A673 (cell line): ENCODE data around the gene TBC1D10B. TPM values are rescaled to one million over a fixed set of nuclear protein-coding genes. Genes with fewer than 3 reads are reported as not detected.
"Not testable (repeated sequence)": the region's sequence is repeated elsewhere in the genome, so short reads cannot be mapped to it uniquely, and the experiment has no call there.

Source experiments
- BruUV-seq: library from RNA; stranded (reverse); fragments of 400-500 nt; replicated peaks from 2 replicates; lab custom pipeline; 2021; lab: Mats Ljungman, UMichigan
- CTCF ChIA-PET: fragments of 300-600 bp; sonication (Branson Sonifier 250); formaldehyde crosslinking; loops from one replicate; lab custom pipeline; 2022; ENCODE audit warnings: antibody characterized with exemption; lab: Charles Lee
- POLR2A ChIA-PET: fragments of 300-600 bp; sonication (Branson Sonifier 250); formaldehyde crosslinking; loops from one replicate; lab custom pipeline; 2022; ENCODE audit warnings: antibody characterized with exemption; ENCODE audit not compliant: low non-redundant PET; lab: Charles Lee
- DNase-seq: peaks from one replicate; pipeline ENCODE4 v3.0.0-alpha.2; 2015; ENCODE audit warnings: low spot score
- H3K27ac ChIP-seq: fragments of 200-600 bp; sonication (generic); 2 replicates; pipeline ENCODE4 v1.5.1; 2016; ENCODE audit warnings: mixed run types, low read depth, mild to moderate bottlenecking, mixed read lengths, antibody characterized with exemption, low read length; ENCODE audit not compliant: poor library complexity, severe bottlenecking
- H3K27me3 ChIP-seq: fragments of 200-600 bp; sonication (generic); replicated peaks from 2 replicates; pipeline ENCODE4 v1.6.1; 2017; ENCODE audit warnings: mixed run types, low read depth, mild to moderate bottlenecking, mixed read lengths, antibody characterized with exemption, low read length; ENCODE audit not compliant: insufficient read depth, poor library complexity
- H3K36me3 ChIP-seq: fragments of 200-600 bp; sonication (generic); 2 replicates; pipeline ENCODE4 v1.6.1; 2016; ENCODE audit warnings: mixed run types, mild to moderate bottlenecking, mixed read lengths, antibody characterized with exemption, low read length; ENCODE audit not compliant: insufficient read depth, poor library complexity, severe bottlenecking
- H3K4me1 ChIP-seq: fragments of 200-600 bp; sonication (generic); 2 replicates; pipeline ENCODE4 v1.6.1; 2017; ENCODE audit warnings: mixed run types, mild to moderate bottlenecking, mixed read lengths, antibody characterized with exemption, low read length; ENCODE audit not compliant: insufficient read depth, poor library complexity, severe bottlenecking
- H3K4me3 ChIP-seq: fragments of 200-600 bp; sonication (generic); 2 replicates; pipeline ENCODE4 v1.5.1; 2016; ENCODE audit warnings: low read depth, mixed run types, mild to moderate bottlenecking, mixed read lengths, low read length; ENCODE audit not compliant: poor library complexity, severe bottlenecking
- H3K9me3 ChIP-seq: fragments of 200-600 bp; sonication (generic); 2 replicates; pipeline ENCODE4 v1.6.1; 2016; ENCODE audit warnings: mixed run types, low read depth, mild to moderate bottlenecking, mixed read lengths, antibody characterized with exemption, low read length; ENCODE audit not compliant: poor library complexity, severe bottlenecking
- intact Hi-C: fragments of 100-400 bp; cut with micrococcal nuclease; formaldehyde crosslinking; loops from one replicate; pipeline ENCODE4 v1.10.0; 2022; ENCODE audit not compliant: unreplicated experiment
- total RNA-seq: library from RNA; stranded (reverse); gene quantifications from 2 replicates; pipeline ENCODE4 v1.2.3, GENCODE V29; 2021

Gene TBC1D10B
- total RNA-seq, 1 experiment from 2014 or later: 66.0 TPM

- POLR2A ChIA-PET, H3K36me3 ChIP-seq, intact Hi-C loops, H3K27ac ChIP-seq, H3K4me1 ChIP-seq, H3K27me3 ChIP-seq, H3K9me3 ChIP-seq, CTCF ChIA-PET, BruUV-seq: not testable (repeated sequence)
- DNase-seq: peak; percentile 85
- H3K4me3 ChIP-seq: peak overlapping the region; percentile 65
Observed at GRCh38 chr16:30334473-30334989, 35.8 kb downstream of the TBC1D10B start.

GRCh38 chr16:30324220-30324619, 46.1 kb downstream of the TBC1D10B start:
- intact Hi-C loops, H3K4me3 ChIP-seq, BruUV-seq, POLR2A ChIA-PET, H3K36me3 ChIP-seq, H3K27ac ChIP-seq, H3K9me3 ChIP-seq, H3K27me3 ChIP-seq, H3K4me1 ChIP-seq, CTCF ChIA-PET, DNase-seq: not testable (repeated sequence)

- H3K27ac ChIP-seq, H3K36me3 ChIP-seq, intact Hi-C loops, CTCF ChIA-PET, H3K4me3 ChIP-seq, DNase-seq, POLR2A ChIA-PET, BruUV-seq, H3K27me3 ChIP-seq, H3K9me3 ChIP-seq, H3K4me1 ChIP-seq: not testable (repeated sequence)
Observed at GRCh38 chr16:30318647-30319046, 51.6 kb downstream of the TBC1D10B start.

GRCh38 chr16:30310937-30311336, 59.4 kb downstream of the TBC1D10B start:
- CTCF ChIA-PET, POLR2A ChIA-PET, H3K27me3 ChIP-seq, BruUV-seq, intact Hi-C loops, H3K9me3 ChIP-seq, DNase-seq, H3K4me3 ChIP-seq, H3K27ac ChIP-seq, H3K36me3 ChIP-seq: not testable (repeated sequence)
- peaks cover 11% of the 10 kb centered on the region for H3K4me1 ChIP-seq

GRCh38 chr16:30309255-30309654, 61.0 kb downstream of the TBC1D10B start:
- DNase-seq, H3K4me3 ChIP-seq, BruUV-seq, H3K27me3 ChIP-seq, POLR2A ChIA-PET, H3K36me3 ChIP-seq, CTCF ChIA-PET, H3K27ac ChIP-seq, intact Hi-C loops, H3K9me3 ChIP-seq: not testable (repeated sequence)
- peaks cover 11% of the 10 kb centered on the region for H3K4me1 ChIP-seq

Other genes with a start within 250 kb of the TBC1D10B start
- gene MAPK3, start 247.3 kb downstream of the TBC1D10B start, total RNA-seq: 59.5 and 74.6 TPM in 2 replicates
- 4.6 and 7.0 TPM in 2 replicates for gene CORO1A, start 186.9 kb downstream of the TBC1D10B start, total RNA-seq
- gene BOLA2B, start 176.8 kb downstream of the TBC1D10B start, total RNA-seq: 180 and 225 TPM in 2 replicates
- gene SLX1A, start 176.6 kb downstream of the TBC1D10B start, total RNA-seq: 15.5 and 20.0 TPM in 2 replicates
- 14.1 and 21.2 TPM in 2 replicates for gene SULT1A3, start 171.2 kb downstream of the TBC1D10B start, total RNA-seq
- 9.3 and 14.2 TPM in 2 replicates for gene NPIPB13, start 122.0 kb downstream of the TBC1D10B start, total RNA-seq
- gene CD2BP2, start 15.2 kb downstream of the TBC1D10B start, total RNA-seq: 67.6 and 72.5 TPM in 2 replicates
- not detected in 2 replicates for gene MYL11, start 4.3 kb upstream of the TBC1D10B start, total RNA-seq
- 0.86 and 1.3 TPM in 2 replicates for gene SEPTIN1, start 12.1 kb upstream of the TBC1D10B start, total RNA-seq
- gene ZNF48, start 24.9 kb upstream of the TBC1D10B start, total RNA-seq: 21.6 and 22.0 TPM in 2 replicates
- 21.9 and 22.2 TPM in 2 replicates for gene ZNF771, start 37.1 kb upstream of the TBC1D10B start, total RNA-seq
- 92.5 and 111 TPM in 2 replicates for gene DCTPP1, start 59.5 kb upstream of the TBC1D10B start, total RNA-seq
- gene SEPHS2, start 75.4 kb upstream of the TBC1D10B start, total RNA-seq: 54.2 and 55.2 TPM in 2 replicates
- gene ITGAL, start 102.2 kb upstream of the TBC1D10B start, total RNA-seq: not detected in 2 replicates
- 32.7 and 39.5 TPM in 2 replicates for gene ZNF768, start 156.1 kb upstream of the TBC1D10B start, total RNA-seq
- 10.6 and 12.7 TPM in 2 replicates for gene ZNF747, start 164.4 kb upstream of the TBC1D10B start, total RNA-seq
- gene ZNF764, start 187.9 kb upstream of the TBC1D10B start, total RNA-seq: 15.2 and 17.7 TPM in 2 replicates
- gene ZNF688, start 201.2 kb upstream of the TBC1D10B start, total RNA-seq: 8.5 and 9.1 TPM in 2 replicates
- gene ZNF785, start 215.2 kb upstream of the TBC1D10B start, total RNA-seq: 21.4 and 23.2 TPM in 2 replicates
- gene ZNF689, start 239.9 kb upstream of the TBC1D10B start, total RNA-seq: 18.1 and 21.1 TPM in 2 replicates